GM12873 (cell line): Measurements from ENCODE around the gene OR10AD1.
A peak's percentile ranks its signal among the peaks of the same experiment; 100 is the strongest.

Experiments
- CTCF ChIP-seq: IDR thresholded peaks from 2 replicates; pipeline ENCODE4 v1.5.1; 2012; ENCODE audit warnings: low read depth, mild to moderate bottlenecking, moderate library complexity, low read length, control low read depth; ENCODE audit not compliant: insufficient read depth; ENCODE audit errors: missing control alignments

OR10AD1 gene

GRCh38 chr12:48165089-48165981 lies 37.8 kb downstream of the OR10AD1 start:
- TF ChIP-seq CTCF = peak; percentile 92

GRCh38 chr12:48164451-48164850 lies 38.6 kb downstream of the OR10AD1 start:
- TF ChIP-seq CTCF = no peak

- TF ChIP-seq CTCF = no peak
Observed at GRCh38 chr12:48163150-48163747, 39.8 kb downstream of the OR10AD1 start.

- TF ChIP-seq CTCF = no peak
Observed at GRCh38 chr12:48160807-48161206, 42.3 kb downstream of the OR10AD1 start.

- no peak for TF ChIP-seq CTCF
Observed at GRCh38 chr12:48160046-48160445, 43.0 kb downstream of the OR10AD1 start.

- TF ChIP-seq CTCF = no peak
Observed at GRCh38 chr12:48157889-48158370, 45.2 kb downstream of the OR10AD1 start.
